ENCODE data around the gene CACNA1E. TPM values are rescaled to one million over a fixed set of nuclear protein-coding genes. Genes with fewer than 3 reads are reported as not detected.

Gene CACNA1E
- total and polyA plus RNA-seq, 2 donors: 0.01 to 0.79 TPM

- Histone ChIP-seq H3K4me3 (ENCODE audit: low read depth, low read length) (no peak overlapping the region), H3K27ac (ENCODE audit: low read depth) (no peak overlapping the region), H3K36me3 (ENCODE audit: insufficient read depth) (no peaks in the 10 kb centered on the region), H3K4me1 (ENCODE audit: insufficient read depth) (no peaks in the 10 kb centered on the region)
- DNase-seq (ENCODE audit: extremely low spot score): no peak
- WGBS: 41% methylated on average over 8 of the region's 8 CpGs
These were observed 7.7 kb downstream of the CACNA1E start for GRCh38 chr1:181490740-181491712.

GRCh38 chr1:181493166-181493565, 9.8 kb downstream of the CACNA1E start:
- no peak overlapping the region for H3K27ac ChIP-seq (ENCODE audit: low read depth)
- H3K4me1 ChIP-seq (ENCODE audit: insufficient read depth): no peaks in the 10 kb centered on the region
- WGBS: 20% methylated on average over 3 of the region's 3 CpGs
- no peaks in the 10 kb centered on the region for H3K36me3 ChIP-seq (ENCODE audit: insufficient read depth)
- H3K4me3 ChIP-seq (ENCODE audit: low read depth, low read length): no peak overlapping the region
- DNase-seq (ENCODE audit: extremely low spot score): no peak

GRCh38 chr1:181493885-181494284, 10.6 kb downstream of the CACNA1E start:
- Histone ChIP-seq H3K36me3 (ENCODE audit: insufficient read depth) (no peaks in the 10 kb centered on the region), H3K4me1 (ENCODE audit: insufficient read depth) (no peaks in the 10 kb centered on the region), H3K27ac (ENCODE audit: low read depth) (no peak overlapping the region), H3K4me3 (ENCODE audit: low read depth, low read length) (no peak overlapping the region)
- DNase-seq (ENCODE audit: extremely low spot score): no peak
- 82% methylated on average over 4 of the region's 4 CpGs for WGBS

- H3K4me3 ChIP-seq (ENCODE audit: low read depth, low read length): no peak overlapping the region
- no peak overlapping the region for H3K27ac ChIP-seq (ENCODE audit: low read depth)
- WGBS: 72% methylated on average over 1 of the region's 1 CpG
- DNase-seq (ENCODE audit: extremely low spot score): no peak
- no peaks in the 10 kb centered on the region for H3K36me3 ChIP-seq (ENCODE audit: insufficient read depth)
- H3K4me1 ChIP-seq (ENCODE audit: insufficient read depth): no peaks in the 10 kb centered on the region
These were observed 13.4 kb downstream of the CACNA1E start for GRCh38 chr1:181496759-181497158.

- DNase-seq (ENCODE audit: extremely low spot score): no peak
- 83% methylated on average over 6 of the region's 6 CpGs for WGBS
These were observed 14.6 kb downstream of the CACNA1E start for GRCh38 chr1:181497870-181498269.

GRCh38 chr1:181499825-181500224, 16.5 kb downstream of the CACNA1E start:
- Histone ChIP-seq H3K4me1 (ENCODE audit: insufficient read depth) (no peaks in the 10 kb centered on the region), H3K27ac (ENCODE audit: low read depth) (no peak overlapping the region), H3K36me3 (ENCODE audit: insufficient read depth) (no peaks in the 10 kb centered on the region), H3K4me3 (ENCODE audit: low read depth, low read length) (no peak overlapping the region)
- 88% methylated on average over 4 of the region's 4 CpGs for WGBS
- no peak for DNase-seq (ENCODE audit: extremely low spot score)

More at GRCh38 chr1:181497870-181498269, 14.6 kb downstream of the CACNA1E start:
- no peak overlapping the region for H3K27ac ChIP-seq (ENCODE audit: low read depth)
- H3K4me3 ChIP-seq (ENCODE audit: low read depth, low read length): no peak overlapping the region
- no peaks in the 10 kb centered on the region for H3K36me3 ChIP-seq (ENCODE audit: insufficient read depth)
- no peaks in the 10 kb centered on the region for H3K4me1 ChIP-seq (ENCODE audit: insufficient read depth)

GRCh38 chr1:181500636-181501035, 17.3 kb downstream of the CACNA1E start:
- Histone ChIP-seq H3K27ac (ENCODE audit: low read depth) (no peak overlapping the region), H3K4me3 (ENCODE audit: low read depth, low read length) (no peak overlapping the region), H3K36me3 (ENCODE audit: insufficient read depth) (no peaks in the 10 kb centered on the region), H3K4me1 (ENCODE audit: insufficient read depth) (no peaks in the 10 kb centered on the region)
- 62% methylated on average over 2 of the region's 2 CpGs for whole genome bisulfite sequencing
- DNase-seq (ENCODE audit: extremely low spot score): no peak

GRCh38 chr1:181501612-181502011, 18.3 kb downstream of the CACNA1E start:
- no peaks in the 10 kb centered on the region for H3K36me3 ChIP-seq (ENCODE audit: insufficient read depth)
- H3K4me3 ChIP-seq (ENCODE audit: low read depth, low read length): no peak overlapping the region
- no peaks in the 10 kb centered on the region for H3K4me1 ChIP-seq (ENCODE audit: insufficient read depth)
- no peak for DNase-seq (ENCODE audit: extremely low spot score)
- WGBS: 95% methylated on average over 1 of the region's 1 CpG
- H3K27ac ChIP-seq (ENCODE audit: low read depth): no peak overlapping the region

- Histone ChIP-seq H3K36me3 (ENCODE audit: insufficient read depth) (no peaks in the 10 kb centered on the region), H3K4me3 (ENCODE audit: low read depth, low read length) (no peak overlapping the region), H3K4me1 (ENCODE audit: insufficient read depth) (no peaks in the 10 kb centered on the region), H3K27ac (ENCODE audit: low read depth) (no peak overlapping the region)
- 65% methylated on average over 6 of the region's 6 CpGs for WGBS
- peak; percentile 62 for DNase-seq (ENCODE audit: extremely low spot score)
These were observed 20.0 kb downstream of the CACNA1E start for GRCh38 chr1:181503171-181503810.

- H3K27ac ChIP-seq (ENCODE audit: low read depth): no peak overlapping the region
- H3K36me3 ChIP-seq (ENCODE audit: insufficient read depth): no peaks in the 10 kb centered on the region
- DNase-seq (ENCODE audit: extremely low spot score): no peak
- no peaks in the 10 kb centered on the region for H3K4me1 ChIP-seq (ENCODE audit: insufficient read depth)
- no peak overlapping the region for H3K4me3 ChIP-seq (ENCODE audit: low read depth, low read length)
- WGBS: 81% methylated on average over 4 of the region's 4 CpGs
These were observed 21.1 kb downstream of the CACNA1E start for GRCh38 chr1:181504399-181504842.

GRCh38 chr1:181506563-181507353, 23.4 kb downstream of the CACNA1E start:
- no peaks in the 10 kb centered on the region for H3K4me1 ChIP-seq (ENCODE audit: insufficient read depth)
- no peak overlapping the region for H3K27ac ChIP-seq (ENCODE audit: low read depth)
- no peak for DNase-seq (ENCODE audit: extremely low spot score)
- no peak overlapping the region for H3K4me3 ChIP-seq (ENCODE audit: low read depth, low read length)
- no peaks in the 10 kb centered on the region for H3K36me3 ChIP-seq (ENCODE audit: insufficient read depth)
- 89% methylated on average over 5 of the region's 5 CpGs for WGBS

GRCh38 chr1:181508486-181509165, 25.3 kb downstream of the CACNA1E start:
- H3K4me3 ChIP-seq (ENCODE audit: low read depth, low read length): no peak overlapping the region
- 82% methylated on average over 9 of the region's 9 CpGs for WGBS
- DNase-seq (ENCODE audit: extremely low spot score): no peak
- H3K4me1 ChIP-seq (ENCODE audit: insufficient read depth): no peaks in the 10 kb centered on the region
- H3K27ac ChIP-seq (ENCODE audit: low read depth): no peak overlapping the region
- no peaks in the 10 kb centered on the region for H3K36me3 ChIP-seq (ENCODE audit: insufficient read depth)

GRCh38 chr1:181513786-181514297, 30.5 kb downstream of the CACNA1E start:
- Histone ChIP-seq H3K27ac (ENCODE audit: low read depth) (no peak overlapping the region), H3K4me3 (ENCODE audit: low read depth, low read length) (no peak overlapping the region), H3K36me3 (ENCODE audit: insufficient read depth) (no peaks in the 10 kb centered on the region), H3K4me1 (ENCODE audit: insufficient read depth) (no peaks in the 10 kb centered on the region)
- DNase-seq (ENCODE audit: extremely low spot score): no peak
- WGBS: 82% methylated on average over 4 of the region's 4 CpGs

Data from urinary bladder (tissue), 4 donors.